ENCODE data around the gene TLE4.
"Not testable (repeated sequence)": the region's sequence is repeated elsewhere in the genome, so short reads cannot be mapped to it uniquely, and the experiment has no call there.

Gene TLE4

DNA sequence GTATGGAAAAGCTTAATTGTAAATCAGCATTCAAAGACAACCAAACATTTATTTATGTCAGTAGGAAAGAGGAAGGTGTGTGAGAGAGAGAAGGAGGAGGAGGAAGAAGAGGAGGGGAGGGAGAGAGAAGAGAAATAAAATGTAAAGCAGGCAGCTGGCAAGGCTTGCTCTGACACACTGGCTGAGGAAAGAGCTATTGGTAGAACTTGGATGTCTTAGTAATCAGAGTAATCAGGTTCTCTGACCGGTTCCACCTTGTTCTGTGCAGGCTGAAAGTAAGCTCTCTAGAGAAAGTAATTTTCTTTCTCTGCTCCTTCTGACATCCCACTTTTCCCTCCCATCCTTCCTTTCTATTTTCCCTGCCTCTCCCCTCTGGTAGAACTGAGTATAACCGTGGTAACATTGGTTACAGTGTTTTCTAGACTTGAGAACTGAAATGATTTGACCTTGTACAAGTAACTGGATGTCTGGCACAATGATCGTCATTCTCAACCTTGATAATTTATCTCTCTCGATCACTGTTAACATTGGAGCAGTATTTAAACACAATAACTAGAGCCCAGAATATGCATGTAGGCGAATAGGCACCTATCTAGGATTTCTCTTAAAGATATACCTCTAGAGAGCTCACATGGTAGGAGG is 33.3 kb downstream of the TLE4 start:
- no peak for DNase-seq

DNA sequence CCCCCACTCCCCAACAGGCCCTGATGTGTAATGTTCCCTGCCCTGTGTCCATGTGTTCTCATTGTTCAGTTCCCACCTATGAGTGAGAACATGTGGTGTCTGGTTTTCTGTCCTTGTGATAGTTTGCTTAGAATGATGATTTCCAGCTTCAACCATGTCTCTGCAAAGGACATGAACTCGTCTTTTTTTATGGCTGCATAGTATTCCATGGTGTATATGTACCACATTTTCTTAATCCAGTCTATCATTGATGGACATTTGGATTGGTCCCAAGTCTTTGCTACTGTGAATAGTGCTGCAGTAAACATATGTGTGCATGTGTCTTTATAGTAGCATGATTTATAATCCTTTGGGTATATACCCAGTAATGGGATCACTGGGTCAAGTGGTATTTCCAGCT is 34.8 kb downstream of the TLE4 start:
- DNase-seq, result not testable (repeated sequence)

DNA sequence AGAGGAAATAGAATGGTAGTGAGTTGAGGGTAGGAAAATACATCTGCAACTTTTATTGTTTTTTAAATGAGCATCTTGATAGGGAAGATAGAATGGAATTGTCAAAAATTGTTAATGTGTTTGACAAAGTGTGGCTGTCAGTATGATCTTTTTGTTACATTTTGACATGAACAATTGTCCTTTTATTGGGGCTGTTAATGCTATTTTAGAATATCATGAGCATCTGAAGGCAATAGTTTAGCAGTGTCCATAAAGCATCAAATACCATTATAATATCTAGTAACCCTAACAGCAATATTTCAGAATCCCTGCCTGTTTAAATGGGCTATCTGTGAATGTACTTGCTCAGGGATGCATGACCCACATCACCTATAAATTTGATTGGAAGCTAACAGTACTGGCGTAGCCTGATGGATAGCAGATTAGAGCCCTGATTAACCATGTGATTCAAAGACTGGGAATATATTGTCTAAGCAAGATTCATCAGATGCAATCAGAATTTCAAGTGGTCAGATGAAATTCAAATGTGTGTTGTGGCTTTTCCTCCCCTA is 37.8 kb downstream of the TLE4 start:
- DNase-seq, result no peak

DNA sequence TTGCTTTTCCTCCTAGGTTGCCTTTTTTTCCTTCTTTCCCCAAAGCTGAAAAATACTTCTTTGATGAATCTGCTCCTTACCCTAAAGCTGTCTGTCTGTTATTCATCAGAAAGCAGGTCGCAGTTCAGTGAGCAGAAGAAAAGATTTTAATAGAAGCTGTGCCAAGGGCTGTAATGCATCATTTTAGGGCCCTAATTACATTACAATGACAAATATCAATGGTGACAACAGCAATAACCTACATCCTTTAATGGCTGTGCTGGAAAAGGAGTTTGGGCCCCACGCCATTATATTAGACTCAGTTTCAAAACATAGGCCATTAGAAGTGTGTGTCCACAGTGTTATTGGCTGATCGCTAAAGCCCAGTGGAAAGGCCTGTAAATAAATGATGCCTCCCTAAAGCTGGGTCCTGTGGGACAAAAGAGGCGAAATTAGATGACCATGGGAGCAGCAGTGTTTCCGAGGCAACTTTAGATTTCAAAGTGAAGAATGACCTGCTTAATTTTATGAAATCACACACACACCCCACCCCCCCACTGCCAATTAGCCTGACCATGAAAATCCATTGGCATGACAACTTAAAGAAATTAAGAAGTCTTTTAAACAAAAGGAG is 38.4 kb downstream of the TLE4 start:
- DNase-seq, result no peak

DNA sequence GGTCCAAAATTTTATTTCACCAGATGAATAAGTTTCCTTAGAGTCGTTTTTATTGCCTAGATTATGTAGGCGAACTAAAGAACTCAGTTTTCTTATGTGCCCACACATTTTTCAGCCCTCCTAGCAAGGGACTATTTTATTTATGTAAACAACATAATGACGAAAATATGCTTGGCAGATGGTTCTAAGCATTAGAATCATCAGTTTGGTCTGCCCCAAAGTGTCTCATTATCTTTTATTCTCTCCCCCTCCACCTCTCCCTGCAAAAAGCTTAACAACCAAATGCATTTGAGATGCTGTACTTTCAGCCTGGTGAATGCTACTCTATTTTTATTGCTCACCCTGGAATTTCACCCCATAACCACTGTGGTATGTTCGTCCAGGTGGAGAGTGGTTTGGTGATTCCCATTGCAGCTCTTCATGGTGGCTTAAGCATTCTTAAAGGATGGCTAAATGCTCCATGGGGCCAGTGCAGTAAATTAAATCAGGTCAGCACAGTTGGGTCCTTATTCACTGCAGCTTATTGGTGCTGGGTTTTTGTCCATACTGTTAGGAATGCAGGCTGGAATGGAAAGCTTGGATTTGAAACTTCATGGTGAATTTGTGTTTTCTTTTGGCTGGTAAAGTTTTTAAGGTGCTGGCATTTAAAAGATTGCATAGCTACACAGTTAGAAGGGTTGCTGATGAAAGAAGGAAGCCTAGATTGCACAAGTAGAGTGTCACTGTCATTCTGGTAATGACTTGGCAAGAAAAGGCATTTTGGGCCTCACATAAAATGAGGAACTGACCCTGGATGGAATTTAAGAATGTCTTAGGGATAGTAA is 39.2 kb downstream of the TLE4 start:
- DNase-seq, result no peak

DNA sequence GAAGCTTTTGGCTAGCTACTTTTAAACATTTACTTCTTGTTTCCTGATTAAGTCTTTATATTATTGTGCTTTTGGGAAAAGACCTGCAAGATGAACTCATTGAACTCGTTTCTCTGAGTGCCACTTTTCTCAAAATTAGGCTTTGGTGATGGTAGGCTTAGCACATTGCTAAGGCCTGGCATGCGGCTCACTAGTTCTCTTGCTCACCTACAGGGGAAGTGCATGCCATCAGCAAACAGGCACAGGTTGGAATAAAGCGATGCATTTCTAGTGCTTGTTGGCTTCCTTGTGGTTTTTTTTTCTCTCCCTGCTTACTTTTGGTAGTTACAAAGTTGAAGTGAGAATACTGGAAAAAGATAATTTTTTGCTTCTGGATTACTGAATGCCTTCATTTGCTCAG is 41.4 kb downstream of the TLE4 start:
- no peak for DNase-seq

DNA sequence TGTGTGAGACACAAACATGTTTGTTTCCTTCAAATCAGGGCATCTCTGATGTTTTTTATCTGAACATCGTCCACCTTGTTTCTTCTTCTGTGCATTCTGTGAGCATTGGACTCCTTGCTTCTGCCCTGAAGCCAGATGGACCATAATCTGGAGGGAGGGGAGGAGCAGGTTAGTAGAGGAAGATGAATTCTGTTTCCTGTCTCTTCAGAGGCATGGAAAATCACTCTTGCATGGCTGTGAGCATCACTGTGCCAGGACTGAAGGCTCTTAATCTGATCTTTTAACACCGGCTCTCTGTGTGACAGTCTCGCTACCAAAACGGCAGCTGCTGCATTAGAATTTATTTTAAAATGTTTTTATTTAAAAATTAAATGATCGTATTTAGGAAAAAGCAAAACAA is 43.3 kb downstream of the TLE4 start:
- DNase-seq, result no peak

DNA sequence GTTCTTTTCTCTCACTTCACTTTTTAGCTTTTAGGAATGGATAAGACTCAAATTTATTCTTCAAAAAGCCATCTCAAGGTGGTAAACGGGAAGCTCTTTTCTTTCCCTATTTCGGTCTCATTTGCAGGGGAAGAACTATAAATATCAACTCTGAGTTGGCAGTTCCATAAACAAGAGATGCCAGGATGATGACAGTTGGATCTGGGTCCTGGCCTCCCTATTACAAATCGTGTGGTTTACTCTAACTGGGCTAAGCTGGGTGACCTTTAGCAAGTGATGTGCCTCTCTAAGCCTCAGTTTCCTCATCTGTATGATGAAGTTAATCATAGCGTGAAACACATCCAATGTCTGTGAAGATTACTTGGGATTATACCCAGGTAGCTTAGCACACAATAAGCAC is 44.2 kb downstream of the TLE4 start:
- no peak for DNase-seq

DNA sequence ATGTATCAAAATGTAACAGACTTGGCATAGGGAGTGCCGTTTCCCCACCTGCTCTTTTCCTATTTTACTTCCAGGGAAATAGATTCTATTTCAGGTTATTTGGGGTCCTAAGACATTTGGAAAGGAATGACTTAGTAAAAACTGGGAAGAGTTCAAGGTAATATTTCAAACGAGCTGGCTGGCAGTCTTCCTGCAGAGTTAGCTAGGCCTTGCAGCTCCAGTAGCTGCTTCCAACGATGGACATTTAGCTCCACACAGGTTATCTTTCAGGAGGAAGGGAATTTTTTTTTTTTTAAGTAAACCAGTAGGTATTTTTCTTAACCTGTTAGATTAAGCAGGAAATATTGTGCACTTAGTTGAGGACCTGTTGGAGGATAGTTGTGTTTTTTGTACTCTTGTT is 45.2 kb downstream of the TLE4 start:
- DNase-seq, result no peak

DNA sequence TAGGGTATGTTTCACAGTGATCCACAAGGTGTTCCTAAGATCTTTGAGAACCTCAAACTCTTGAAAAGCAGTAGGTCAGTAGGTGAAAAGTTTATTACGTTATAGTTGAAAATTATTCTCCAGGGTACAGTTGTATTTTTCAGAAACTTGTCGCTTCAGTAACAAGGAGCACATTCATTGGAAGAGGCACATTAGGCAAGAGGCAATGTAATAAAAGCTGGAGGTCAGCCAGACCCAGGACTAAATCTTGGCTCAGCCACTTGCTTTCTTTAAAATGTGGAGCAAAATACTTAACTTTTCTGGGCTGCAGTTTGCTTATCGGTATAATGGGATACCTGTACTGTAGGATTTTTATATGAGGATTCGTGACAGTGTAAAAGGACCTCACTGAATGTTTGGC is 45.6 kb downstream of the TLE4 start:
- no peak for DNase-seq

DNA sequence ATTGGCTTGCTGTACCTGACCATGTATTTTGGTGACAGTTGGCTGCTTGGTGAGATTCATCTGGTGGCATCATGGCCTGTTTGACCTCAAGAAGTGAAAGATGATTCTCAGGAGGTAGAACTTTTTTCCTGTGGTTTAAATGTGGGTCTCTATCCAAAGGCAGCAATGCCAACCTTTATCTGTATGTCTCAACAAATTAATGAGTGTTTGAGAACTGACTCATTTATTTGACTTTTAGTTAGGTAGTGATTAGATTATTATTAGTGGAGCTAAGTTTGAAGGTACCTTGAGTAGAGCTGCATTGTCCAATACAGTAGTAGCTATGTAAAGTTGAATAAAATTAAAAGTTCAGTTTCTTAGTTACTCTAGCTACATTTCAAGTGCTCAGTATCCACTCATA is 48.2 kb downstream of the TLE4 start:
- no peak for DNase-seq

DNA sequence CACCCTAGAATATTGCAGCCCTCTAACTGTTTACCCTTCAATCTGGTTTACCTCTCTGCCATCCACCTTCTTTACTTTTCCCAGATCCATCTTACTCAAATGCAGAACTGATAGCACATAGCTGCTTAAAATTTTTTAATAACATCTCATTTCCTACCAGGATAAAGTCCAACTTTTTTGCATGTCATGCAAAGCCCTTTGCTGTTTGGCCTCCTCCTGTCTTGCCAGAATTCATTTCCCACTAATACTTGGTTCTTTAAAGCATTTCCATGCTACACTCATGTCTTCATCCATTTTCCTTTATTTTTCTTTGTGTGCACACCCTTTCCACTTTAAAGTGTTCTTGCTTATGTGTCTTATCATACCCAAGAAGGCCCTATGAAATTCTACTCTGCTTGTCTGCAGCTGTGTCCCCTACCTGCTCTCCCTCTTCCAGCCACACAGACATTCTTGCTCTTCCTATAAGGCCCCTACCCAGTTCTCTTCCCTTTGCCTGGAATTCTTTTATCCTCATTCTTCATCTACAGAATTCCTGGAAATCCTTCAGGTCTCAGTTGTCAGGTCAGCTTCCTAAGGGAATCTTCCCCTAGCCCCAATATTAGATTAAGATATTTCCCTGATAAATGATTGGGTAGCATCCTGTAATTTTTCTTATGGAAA is 50.3 kb downstream of the TLE4 start:
- DNase-seq, result no peak

DNA sequence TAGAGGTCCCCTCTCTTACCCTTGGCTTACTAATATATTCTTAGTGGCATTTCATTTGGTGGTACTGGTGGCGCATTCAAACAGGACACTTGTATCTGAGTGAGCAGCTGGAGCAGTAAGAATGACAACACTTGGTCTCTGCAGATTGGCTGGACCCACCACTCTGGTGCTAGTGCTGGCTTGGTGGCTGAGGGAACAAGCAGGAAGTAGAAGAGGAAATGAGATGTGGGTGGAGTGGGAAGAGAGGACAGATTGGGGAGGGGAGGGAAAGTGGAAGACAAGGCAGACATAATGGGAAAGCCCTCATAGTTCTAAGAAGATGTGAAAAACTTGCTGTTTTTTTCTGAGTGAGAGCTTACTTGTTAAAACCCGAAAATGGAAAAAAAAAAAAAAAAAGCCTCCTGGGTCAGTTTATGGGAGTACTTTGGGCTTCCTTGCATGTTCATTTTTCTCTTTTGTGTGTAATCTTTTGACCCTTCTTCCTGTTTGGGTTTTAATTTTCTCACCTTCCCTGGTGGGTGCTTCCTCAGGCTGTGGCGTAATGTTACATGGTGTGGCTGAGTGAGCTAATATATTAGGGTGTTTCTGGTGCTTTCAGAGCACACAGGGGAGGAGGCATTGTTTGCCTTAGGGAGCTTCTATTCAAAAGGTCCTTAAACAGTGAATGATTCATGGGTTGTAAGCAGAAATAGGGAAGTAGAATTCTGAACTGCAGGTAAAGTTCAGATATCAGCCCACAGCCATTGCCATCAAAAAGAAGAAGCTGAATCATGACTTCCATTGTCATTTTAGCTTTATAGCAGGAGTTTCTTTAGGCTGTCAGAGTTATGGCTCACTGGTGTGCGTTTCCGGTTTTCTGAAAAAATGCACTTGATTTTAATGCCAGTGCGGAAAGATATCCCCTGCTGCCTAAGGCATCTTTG is 52.3 kb downstream of the TLE4 start:
- peak; percentile 4 for DNase-seq

DNA sequence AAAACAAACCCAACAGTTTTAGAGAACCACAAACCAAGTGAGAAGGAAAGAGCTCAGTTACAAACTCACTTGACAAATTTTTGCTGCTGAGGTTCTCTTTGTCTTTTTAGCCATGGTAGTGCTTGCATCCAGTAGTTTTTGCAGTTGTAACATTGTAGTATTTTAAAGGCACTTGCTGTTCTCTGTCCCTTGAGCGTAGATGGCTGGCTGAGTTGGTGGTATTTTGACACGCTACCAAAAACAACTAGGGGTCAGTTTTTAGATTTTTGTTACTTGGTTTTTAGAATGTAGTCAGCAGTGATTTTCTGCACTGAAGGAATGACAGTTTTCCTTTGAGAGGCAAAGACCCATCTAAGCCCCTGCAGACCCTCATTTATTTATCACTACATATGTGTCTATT is 58.0 kb downstream of the TLE4 start:
- DNase-seq, result no peak

DNA sequence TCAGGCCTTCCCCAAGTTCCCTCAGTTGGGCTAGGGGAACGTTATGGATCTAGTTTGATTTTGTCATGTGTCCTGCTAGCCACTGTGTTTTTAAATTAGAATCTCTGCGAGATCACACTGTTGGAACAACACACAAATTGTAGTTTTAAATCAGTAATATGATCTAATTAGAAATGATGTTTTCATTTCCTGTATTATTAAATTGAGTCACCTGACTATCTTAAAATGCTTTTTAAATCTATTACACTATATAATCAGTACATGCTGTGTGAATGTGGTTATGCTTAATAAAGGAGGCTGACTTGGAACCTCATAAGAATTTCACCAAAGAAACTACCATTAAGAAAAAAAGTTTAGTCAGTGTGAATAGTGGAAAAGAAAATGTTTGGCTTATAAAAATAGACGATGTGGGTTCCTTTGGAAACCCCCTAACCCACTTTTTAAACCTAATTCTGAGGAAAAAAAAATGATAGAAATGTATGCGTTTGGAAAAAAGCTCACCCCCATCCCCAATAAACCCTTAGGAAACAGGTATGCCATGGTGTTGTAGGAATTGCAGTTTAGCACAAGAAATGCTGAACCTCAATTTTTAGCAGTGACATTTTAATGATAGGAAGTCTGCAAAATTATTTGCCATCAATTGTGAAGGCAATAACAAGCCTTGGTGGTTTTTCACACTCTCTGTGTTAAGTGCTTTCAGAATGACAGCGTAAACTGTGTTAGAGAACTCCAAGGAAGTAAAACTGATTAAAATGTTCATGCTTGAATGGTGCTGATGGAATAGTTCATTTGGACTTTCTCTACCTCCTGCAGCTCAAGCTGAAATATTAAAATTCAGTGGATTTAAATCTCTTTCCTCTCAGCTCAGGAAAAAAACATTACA is 59.0 kb downstream of the TLE4 start:
- no peak for DNase-seq

DNA sequence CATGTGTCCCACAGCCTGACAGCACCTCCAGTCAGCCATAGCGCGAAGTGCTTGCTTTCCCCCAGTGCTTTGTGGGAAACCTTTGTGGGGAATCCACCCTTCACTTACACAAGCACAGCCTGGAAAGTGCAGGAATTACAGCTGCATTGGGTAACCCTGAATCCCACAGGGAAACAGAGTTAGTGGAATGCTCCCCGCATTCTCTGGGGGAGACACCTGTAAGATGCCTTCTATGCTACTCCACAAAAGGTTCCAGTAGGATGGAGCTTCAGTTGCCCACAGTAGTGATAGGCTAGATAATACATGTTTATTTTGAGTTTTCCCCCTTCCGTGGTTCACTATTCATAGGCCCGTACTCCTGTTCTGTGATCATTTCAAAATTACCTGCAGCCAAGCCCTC is 60.3 kb downstream of the TLE4 start:
- no peak for DNase-seq

DNA sequence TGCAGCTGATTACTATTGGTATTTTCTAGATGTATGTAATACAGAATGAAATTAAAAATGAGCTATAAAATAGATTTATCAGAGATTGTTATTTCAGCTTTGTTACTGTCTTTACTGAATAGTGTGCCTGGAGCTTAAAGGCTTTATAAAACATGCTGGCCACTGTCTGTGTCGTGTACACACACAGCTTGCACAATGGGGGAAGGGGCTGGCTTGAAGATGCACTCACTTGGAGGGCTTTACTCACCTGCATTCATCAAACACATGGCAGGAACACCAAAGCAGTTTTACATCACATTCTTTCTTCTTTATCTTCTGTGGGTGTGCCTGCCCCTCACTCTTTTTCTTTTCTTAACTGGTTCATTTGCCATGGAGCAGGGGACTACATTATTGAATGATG is 60.9 kb downstream of the TLE4 start:
- DNase-seq, result no peak

DNA sequence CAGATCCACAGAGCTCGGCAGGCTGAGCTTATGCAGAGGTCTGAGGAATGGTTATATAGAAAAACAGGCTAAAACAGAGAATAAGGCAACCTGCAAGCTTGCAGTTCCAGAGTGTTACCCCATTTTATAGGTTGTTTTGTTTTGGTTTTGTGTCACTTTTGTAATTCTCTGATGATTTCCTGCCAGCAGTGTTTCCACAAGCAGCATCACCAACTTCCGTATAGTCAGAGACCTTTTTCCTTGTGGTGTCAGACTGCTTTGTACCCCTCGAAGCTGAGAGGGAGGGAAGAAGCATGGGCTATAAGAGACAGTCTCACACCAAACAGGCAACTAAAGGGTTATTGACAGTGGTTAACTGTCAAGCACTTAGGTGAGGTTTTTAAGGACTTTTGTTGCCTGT is 61.8 kb downstream of the TLE4 start:
- no peak for DNase-seq

DNA sequence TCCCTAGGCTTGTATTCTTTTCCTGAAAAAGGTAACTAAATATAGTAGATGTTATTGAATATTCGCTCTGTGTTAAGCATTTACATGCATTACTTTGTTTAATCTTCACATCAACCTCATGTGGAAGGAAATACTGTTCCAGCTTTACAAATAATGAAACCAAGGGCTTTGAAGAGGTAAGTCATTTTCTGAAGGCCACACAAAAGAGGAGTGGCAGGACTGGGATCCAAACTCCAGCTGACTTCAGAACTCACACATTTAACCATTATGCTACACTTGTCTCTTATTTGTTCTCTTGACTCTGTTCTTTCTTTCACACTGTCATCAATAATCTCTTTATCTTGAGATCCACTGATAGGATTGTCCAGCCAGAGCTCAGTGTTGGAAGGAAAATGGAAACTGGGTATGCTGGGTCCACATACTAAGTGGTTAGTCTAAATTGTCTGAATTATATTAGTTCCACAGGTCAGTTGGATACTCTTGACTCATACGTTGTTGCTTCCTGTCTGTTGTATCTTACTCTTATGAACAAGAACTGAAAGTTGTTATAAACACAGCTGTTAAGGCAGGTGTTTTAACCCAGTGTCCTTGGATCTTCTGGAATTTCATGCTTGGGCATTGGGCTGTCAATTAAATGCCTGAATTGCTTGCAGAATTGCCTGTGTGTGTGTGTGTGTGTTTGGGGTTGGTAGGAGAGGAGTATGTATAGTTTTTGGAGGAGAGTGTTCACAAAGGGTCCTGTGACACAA is 65.6 kb downstream of the TLE4 start:
- no peak for DNase-seq

DNA sequence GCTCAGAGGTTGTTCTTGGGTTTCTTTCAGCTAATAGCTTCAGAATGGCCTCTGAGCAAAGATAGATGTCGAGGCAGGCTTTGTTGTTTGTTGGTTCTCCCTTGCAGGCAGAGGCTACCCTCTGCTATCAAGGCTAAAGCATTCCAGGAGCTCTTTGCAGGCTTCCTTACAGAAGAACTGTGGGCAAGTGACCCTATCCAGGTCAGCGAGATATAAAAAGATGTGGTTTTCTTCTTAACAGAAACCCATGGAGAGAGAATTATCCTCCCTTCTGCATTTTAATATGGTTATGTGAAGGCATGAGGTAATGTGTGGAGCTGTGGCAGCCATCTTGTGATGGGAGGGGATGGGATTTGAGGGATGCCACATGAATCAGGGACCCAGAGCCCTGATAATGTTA is 67.0 kb downstream of the TLE4 start:
- no peak for DNase-seq

DNA sequence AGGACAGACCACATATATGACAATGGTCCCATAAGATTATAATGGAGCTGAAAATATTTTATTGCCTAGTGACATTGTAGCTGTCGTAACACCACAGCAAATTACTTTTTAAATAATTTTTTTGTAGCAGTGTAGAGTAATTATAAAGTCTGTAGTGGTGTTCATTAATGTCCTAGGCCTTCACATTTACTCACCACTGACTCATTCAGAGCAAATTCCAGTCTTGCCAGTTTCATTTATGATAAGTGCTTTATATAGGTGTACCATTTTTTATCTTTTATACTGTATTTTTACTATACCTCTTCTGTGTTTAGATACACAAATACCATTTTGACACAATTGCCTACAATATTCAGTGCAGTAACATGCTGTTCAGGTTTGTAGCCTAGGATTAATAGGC is 67.6 kb downstream of the TLE4 start:
- no peak for DNase-seq

Measured in activated CD4-positive, alpha-beta T cell treated with anti-CD3 and anti-CD28 coated beads, Interleukin-2, amount 50 U/mL, for 4 hours (primary cell).